PC-9 (cell line): ENCODE data around the gene S100A6.

Experiments
- EZH2 ChIP-seq: fragments of 200-600 bp; sonication (generic); IDR thresholded peaks from 2 replicates; pipeline ENCODE4 v1.8.0; 2017; ENCODE audit warnings: antibody characterized with exemption, low read depth
- TF ChIP-seq, protein P1 (sequence below): fragments of 200-600 bp; sonication (generic); conservative IDR thresholded peaks from 2 replicates; pipeline ENCODE4 v1.6.1; 2017; ENCODE audit warnings: mixed run types, antibody characterized with exemption, mild to moderate bottlenecking, moderate library complexity

DNA sequence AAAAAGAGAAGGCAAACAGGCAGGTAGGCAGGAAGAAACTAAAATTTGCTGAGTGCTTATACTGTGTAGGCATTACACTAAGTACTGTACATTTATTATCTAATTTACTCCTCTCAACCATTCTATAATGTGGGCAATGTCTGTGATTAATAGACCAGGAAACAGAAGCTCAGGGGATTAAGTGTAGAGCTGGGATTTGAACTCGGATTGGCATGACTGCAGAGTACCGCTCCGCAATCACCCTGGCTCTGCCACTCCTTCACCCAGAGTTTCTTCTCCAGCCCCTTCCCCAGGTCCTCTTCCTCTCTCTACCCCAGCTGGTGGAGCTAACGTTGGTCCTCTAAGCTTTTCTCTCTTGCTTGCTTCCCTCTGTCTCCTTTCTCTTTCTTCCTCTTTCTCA lies 41.3 kb upstream of the S100A6 start:
- TF ChIP-seq, protein P1, sequence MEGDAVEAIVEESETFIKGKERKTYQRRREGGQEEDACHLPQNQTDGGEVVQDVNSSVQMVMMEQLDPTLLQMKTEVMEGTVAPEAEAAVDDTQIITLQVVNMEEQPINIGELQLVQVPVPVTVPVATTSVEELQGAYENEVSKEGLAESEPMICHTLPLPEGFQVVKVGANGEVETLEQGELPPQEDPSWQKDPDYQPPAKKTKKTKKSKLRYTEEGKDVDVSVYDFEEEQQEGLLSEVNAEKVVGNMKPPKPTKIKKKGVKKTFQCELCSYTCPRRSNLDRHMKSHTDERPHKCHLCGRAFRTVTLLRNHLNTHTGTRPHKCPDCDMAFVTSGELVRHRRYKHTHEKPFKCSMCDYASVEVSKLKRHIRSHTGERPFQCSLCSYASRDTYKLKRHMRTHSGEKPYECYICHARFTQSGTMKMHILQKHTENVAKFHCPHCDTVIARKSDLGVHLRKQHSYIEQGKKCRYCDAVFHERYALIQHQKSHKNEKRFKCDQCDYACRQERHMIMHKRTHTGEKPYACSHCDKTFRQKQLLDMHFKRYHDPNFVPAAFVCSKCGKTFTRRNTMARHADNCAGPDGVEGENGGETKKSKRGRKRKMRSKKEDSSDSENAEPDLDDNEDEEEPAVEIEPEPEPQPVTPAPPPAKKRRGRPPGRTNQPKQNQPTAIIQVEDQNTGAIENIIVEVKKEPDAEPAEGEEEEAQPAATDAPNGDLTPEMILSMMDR, result no peak
- no peak for TF ChIP-seq EZH2
